ENCODE results near the gene THSD7A.

- TF ChIP-seq PRRX2 (CRISPR knock-in tag; IDR thresholded peaks at IDR 0.05) = no peak
- no peak for TF ChIP-seq CTCF (IDR thresholded peaks at IDR 0.05)
- no peak for TF ChIP-seq RELA (CRISPR knock-in tag; IDR thresholded peaks at IDR 0.05; ENCODE audit: borderline replicate concordance)
- TF ChIP-seq FOXK1 (CRISPR knock-in tag; IDR thresholded peaks at IDR 0.05) = no peak
- TF ChIP-seq NR2C2 (CRISPR knock-in tag; IDR thresholded peaks at IDR 0.05) = no peak
- no peak for TF ChIP-seq ZBTB43 (CRISPR knock-in tag; IDR thresholded peaks at IDR 0.05)
- no peak for TF ChIP-seq OVOL2 (CRISPR knock-in tag; IDR thresholded peaks at IDR 0.05; ENCODE audit: borderline replicate concordance)
- no peak for TF ChIP-seq ZNF138 (CRISPR knock-in tag; conservative IDR thresholded peaks at IDR 0.05)
- no peak for TF ChIP-seq SMAD3 (CRISPR knock-in tag; IDR thresholded peaks at IDR 0.05; ENCODE audit: borderline replicate concordance)
- no peak for TF ChIP-seq SMAD4 (CRISPR knock-in tag; IDR thresholded peaks at IDR 0.05)
- TF ChIP-seq GABPB1 (CRISPR knock-in tag; IDR thresholded peaks at IDR 0.05) = no peak
- no peak for TF ChIP-seq ELF4 (CRISPR knock-in tag; IDR thresholded peaks at IDR 0.05; ENCODE audit: low read depth)
- no peak for TF ChIP-seq CBFB (CRISPR knock-in tag; IDR thresholded peaks at IDR 0.05; ENCODE audit: low read depth)
- no peak for TF ChIP-seq PREB (CRISPR knock-in tag; IDR thresholded peaks at IDR 0.05; ENCODE audit: borderline replicate concordance)
Measured at GRCh38 chr7:11616466-11616865, 215.5 kb downstream of the THSD7A start.
